Measurements from ENCODE around the gene ACTR2. TPM values are rescaled to one million over a fixed set of nuclear protein-coding genes. Genes with fewer than 3 reads are reported as not detected.

The ACTR2 gene
- total and polyA plus RNA-seq, 7 donors = 38.9 to 99.0 (median 84.1) TPM

GRCh38 chr2:65311596-65311995 lies 84.0 kb downstream of the ACTR2 start:
- Histone ChIP-seq H3K4me3 (no peak overlapping the region), H3K27me3 (ENCODE audit: insufficient read depth in 3 of 3, low read length in 2 of 3) (no peaks in the 10 kb centered on the region), H3K4me1 (no peaks in the 10 kb centered on the region), H3K27ac (no peak overlapping the region), H3K36me3 (ENCODE audit: insufficient read depth in 1 of 2, low read depth in 1 of 2) (peaks cover 3 to 21% of the 10 kb centered on the region in 2 donors), H3K9me3 (no peaks in the 10 kb centered on the region)
- no peak for ATAC-seq
- TF ChIP-seq, protein P1, sequence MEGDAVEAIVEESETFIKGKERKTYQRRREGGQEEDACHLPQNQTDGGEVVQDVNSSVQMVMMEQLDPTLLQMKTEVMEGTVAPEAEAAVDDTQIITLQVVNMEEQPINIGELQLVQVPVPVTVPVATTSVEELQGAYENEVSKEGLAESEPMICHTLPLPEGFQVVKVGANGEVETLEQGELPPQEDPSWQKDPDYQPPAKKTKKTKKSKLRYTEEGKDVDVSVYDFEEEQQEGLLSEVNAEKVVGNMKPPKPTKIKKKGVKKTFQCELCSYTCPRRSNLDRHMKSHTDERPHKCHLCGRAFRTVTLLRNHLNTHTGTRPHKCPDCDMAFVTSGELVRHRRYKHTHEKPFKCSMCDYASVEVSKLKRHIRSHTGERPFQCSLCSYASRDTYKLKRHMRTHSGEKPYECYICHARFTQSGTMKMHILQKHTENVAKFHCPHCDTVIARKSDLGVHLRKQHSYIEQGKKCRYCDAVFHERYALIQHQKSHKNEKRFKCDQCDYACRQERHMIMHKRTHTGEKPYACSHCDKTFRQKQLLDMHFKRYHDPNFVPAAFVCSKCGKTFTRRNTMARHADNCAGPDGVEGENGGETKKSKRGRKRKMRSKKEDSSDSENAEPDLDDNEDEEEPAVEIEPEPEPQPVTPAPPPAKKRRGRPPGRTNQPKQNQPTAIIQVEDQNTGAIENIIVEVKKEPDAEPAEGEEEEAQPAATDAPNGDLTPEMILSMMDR (IDR thresholded peaks at IDR 0.05) = no peak
- intact Hi-C loops (cut with DNase I) = loop anchor here in 1 of 2 donors (5.0 kb wide), 2 partner anchors 41 to 121 kb away; partner anchors contain the start of gene SPRED2
- WGBS, 3 donors = 88 to 92% (median 88%) methylated on average over 7 of the region's 7 CpGs
- no peak for DNase-seq

DNA sequence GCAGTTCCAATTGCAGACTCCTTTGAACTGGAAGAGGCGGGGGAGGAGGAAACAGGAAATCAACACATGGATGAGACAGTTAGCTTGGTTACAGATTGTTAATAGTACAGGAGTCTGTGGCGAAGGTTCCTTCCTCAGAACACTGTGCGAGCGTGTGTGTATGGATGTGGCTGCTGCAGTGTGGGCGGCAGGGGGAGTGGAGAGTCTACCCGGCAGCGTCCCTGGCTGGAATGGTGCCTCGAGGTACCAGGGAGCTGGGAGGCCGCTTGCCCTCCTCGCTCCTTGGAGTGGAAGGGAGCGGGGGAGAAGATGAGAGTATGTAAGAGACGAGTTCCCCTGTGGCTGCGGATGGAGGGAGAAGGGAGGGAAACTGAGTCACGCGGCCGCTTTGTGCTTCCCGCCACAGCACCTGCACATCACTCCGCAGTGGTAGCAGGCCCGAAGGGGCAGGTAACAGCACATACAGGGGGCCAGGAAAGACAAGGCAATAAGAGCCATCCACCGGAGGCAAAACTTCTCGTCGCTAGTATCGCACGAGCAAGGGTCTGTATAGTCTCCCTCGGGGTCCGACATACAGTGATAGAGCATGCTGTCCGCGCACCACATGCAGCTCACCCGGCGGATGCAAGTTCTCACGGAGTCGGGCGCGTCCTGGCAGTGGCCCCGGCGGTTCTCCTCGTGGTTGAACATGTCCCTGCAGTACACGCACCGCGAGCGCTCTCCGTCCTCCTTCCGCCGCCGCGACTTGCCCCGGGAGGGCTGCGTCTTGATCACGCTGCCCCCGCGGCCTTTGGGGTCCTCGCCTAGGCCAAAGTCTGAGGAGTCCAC lies 85.7 kb downstream of the ACTR2 start:
- ATAC-seq (no peak), DNase-seq (no peak)
- Histone ChIP-seq H3K27me3 (ENCODE audit: insufficient read depth in 3 of 3, low read length in 2 of 3) (no peaks in the 10 kb centered on the region), H3K4me1 (no peaks in the 10 kb centered on the region), H3K9me3 (no peaks in the 10 kb centered on the region), H3K4me3 (no peak overlapping the region), H3K36me3 (ENCODE audit: insufficient read depth in 1 of 2, low read depth in 1 of 2) (peaks cover 3 to 21% of the 10 kb centered on the region in 2 donors), H3K27ac (no peak overlapping the region)
- TF ChIP-seq, protein P1 (IDR thresholded peaks at IDR 0.05) = no peak
- WGBS, 3 donors = 93% methylated on average over 50 to 52 of the region's 52 CpGs
- intact Hi-C loops (cut with DNase I) = loop anchor here in 1 of 2 donors (5.0 kb wide), 2 partner anchors 39 to 119 kb away; partner anchors contain the start of gene SPRED2

DNA sequence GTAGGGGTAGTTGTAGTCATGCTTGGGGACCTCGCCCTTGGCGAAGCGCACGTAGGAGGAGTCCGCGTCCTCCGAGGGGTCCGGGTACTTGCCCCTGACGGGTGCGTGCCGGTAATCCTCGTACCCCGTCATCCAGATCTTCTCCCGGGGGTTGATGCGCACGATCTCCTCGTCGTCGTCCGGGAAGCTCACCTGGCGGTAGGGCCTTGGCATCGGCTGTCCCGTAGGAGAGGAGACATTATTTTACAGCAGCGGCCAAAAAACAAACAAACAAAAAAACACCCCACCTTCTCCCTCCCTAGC lies 86.3 kb downstream of the ACTR2 start:
- Histone ChIP-seq H3K9me3 (no peaks in the 10 kb centered on the region), H3K27me3 (ENCODE audit: insufficient read depth in 3 of 3, low read length in 2 of 3) (no peaks in the 10 kb centered on the region), H3K4me3 (no peak overlapping the region), H3K4me1 (no peaks in the 10 kb centered on the region), H3K36me3 (ENCODE audit: insufficient read depth in 1 of 2, low read depth in 1 of 2) (peaks cover 3 to 21% of the 10 kb centered on the region in 2 donors), H3K27ac (no peak overlapping the region)
- WGBS, 3 donors = 97 to 98% (median 97%) methylated on average over 24 of the region's 24 CpGs
- DNase-seq (no peak), ATAC-seq (no peak)
- intact Hi-C loops (cut with DNase I) = loop anchor here in 1 of 2 donors (5.0 kb wide), 2 partner anchors 38 to 118 kb away; partner anchors contain the start of gene SPRED2
- TF ChIP-seq, protein P1 (IDR thresholded peaks at IDR 0.05) = no peak

DNA sequence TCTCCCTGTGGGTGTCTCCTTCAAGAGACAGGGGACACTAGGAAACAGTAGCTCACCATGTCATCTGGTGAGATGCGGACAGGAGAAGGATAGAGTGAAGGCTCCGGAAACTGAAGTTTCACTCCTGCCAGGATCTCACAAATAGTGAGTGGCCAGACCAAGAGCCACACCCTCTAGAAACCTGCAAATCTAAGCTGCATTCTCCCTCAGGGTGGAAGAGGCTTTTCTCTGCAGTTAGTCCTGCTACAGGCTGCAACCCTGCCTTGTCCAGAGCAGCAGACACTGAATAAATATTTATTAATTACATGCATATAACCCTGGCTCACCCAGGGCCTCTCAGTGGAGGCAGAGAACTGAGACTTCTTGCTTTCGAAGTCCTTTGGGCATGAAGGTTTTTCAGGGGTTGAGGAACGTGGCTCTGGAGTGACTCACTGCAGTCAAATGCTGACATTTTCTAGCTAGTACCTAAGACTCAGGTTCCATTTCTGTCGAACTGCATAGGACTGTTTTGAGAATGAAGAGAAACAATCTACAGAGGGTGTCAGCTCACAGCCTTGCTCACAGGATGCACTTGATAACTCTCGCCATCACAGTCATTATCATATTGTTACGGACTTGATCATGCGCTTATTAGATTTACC lies 87.3 kb downstream of the ACTR2 start:
- Histone ChIP-seq H3K4me3 (no peak overlapping the region), H3K27me3 (ENCODE audit: insufficient read depth in 3 of 3, low read length in 2 of 3) (no peaks in the 10 kb centered on the region), H3K4me1 (no peaks in the 10 kb centered on the region), H3K27ac (no peak overlapping the region), H3K9me3 (no peaks in the 10 kb centered on the region), H3K36me3 (ENCODE audit: insufficient read depth in 1 of 2, low read depth in 1 of 2) (peaks cover 3 to 21% of the 10 kb centered on the region in 2 donors)
- WGBS, 3 donors = 87 to 92% (median 91%) methylated on average over 8 of the region's 8 CpGs
- intact Hi-C loops (cut with DNase I) = loop anchor here in 1 of 2 donors (5.0 kb wide), 2 partner anchors 37 to 117 kb away; partner anchors contain the start of gene SPRED2
- DNase-seq (no peak), ATAC-seq (no peak)
- TF ChIP-seq, protein P1 (IDR thresholded peaks at IDR 0.05) = no peak

All from psoas muscle (tissue), 8 donors.